Measurements from ENCODE around the gene RUNX1.

- TF ChIP-seq ELF1 (CRISPR knock-in tag; IDR thresholded peaks at IDR 0.05) (no peak), TAF1 (CRISPR knock-in tag; IDR thresholded peaks at IDR 0.05) (no peak)
These were observed 115.3 kb downstream of the RUNX1 start for GRCh38 chr21:34933609-34934335.

Data from HepG2 (cell line).